Limb (tissue), 2 donors: ENCODE data around the gene NHERF1.

Experiments used
- DNase-seq, 2 donors: peaks; one replicate each; pipeline ENCODE4 v3.0.0-alpha.2; 2016; ENCODE audit errors: extremely low spot score in 2 of 2

NHERF1 gene

DNA sequence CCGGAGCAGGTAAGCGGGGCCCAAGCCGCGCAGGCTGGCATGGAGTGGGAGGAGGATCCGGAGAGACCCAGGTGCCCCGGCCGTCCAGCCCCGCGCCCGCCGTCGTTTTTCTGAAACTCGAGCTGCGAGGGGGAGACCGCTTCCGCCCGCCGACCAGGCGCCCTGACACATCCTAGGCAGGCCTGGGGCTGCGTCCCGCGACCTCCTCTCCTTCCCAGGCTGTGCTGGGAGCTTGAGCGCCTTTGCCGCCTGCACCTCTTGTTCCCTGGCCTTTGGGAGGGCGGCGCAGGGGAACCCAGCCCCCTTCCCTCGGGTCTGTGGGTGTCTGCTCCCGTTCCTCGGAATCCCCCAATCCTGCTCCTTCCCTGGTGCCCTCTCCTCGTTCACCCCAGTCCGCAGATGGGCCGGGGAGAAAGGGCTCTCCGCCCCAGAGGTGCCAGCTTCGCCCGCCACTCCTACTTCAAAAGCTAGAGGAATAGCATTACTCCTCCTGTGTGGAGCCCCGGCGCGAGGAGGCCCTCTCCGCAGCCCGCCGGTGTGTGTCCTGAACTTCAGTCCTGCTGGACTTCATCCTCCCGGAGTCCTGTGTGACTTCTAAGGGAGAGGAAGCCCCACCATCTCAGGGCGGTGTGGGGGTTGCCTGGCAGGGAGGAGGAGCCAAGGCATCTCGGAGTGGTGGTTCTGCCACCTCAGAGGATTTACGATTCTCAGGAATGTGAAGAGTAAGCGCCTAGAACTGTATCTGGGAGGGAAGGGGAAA is 1.0 kb downstream of the NHERF1 start:
- no peak for DNase-seq

DNA sequence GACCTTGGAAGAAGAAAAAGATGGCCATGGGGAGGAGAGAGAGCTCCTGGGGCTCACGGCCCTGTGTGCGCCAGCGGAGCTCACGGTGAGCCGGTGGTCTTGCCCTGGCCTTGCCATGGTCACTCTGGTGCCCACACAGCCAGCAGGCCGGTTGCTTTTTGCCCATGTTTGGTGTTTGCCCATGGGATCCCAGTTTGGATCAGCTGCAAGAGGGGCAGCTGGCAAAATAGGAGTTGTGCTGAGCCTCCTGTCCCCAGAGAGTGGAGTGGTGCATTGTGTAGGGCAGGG is 1.6 kb downstream of the NHERF1 start:
- DNase-seq, result no peak

DNA sequence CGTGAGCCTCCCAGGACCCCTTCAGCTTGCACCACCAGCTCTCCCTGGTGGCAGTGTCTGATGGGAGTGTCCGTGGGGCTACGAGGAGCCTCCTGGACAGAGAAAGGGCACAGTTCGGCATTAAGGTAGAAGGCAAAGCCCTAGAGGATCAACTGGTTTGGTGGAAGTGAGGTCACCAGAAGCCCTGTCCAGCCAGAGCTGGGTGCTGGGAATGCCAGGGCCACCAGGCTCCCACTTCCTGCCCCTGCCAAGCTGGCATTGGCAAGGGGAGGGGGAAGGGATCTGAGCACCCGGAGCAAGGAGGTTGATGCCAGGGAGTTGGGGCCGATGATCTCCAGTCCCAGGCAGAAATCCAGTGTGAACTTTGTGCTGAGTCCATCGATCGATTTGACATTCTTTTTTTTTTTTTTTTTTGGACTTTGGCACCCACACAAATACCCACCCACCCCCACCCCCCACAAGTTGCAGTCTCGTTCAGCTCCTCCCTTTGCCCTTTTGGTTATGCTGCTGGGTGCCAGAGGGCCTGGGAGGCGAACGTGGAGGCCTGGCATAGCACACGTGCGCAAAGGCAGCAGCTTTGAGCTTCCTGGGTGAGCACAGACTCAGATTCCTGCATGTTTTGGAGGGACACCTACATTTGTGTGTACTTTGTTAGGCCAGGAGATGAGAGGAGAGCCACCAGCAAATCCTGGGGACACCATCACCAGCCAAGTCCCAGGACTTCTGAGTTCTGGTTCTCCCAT is 2.1 kb downstream of the NHERF1 start:
- DNase-seq, result no peak

DNA sequence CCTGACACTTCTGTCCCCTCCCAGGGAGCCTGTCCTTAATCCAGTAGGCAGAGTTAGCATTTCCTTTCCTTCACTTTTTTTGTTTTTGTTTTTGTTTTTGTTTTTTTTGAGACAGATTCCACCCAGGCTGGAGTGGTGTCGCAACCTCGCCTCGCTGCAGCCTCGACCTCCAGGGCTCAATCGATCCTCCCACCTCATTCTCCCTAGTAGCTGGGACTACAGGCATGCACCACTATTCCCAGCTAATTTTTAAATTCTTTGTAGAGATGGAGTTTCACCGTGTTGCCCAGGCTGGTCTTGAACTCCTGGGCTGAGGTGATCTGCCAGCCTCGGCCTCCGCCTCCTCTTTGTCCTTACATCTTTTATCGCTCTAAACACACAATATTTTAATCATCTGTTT is 4.0 kb downstream of the NHERF1 start:
- no peak for DNase-seq

DNA sequence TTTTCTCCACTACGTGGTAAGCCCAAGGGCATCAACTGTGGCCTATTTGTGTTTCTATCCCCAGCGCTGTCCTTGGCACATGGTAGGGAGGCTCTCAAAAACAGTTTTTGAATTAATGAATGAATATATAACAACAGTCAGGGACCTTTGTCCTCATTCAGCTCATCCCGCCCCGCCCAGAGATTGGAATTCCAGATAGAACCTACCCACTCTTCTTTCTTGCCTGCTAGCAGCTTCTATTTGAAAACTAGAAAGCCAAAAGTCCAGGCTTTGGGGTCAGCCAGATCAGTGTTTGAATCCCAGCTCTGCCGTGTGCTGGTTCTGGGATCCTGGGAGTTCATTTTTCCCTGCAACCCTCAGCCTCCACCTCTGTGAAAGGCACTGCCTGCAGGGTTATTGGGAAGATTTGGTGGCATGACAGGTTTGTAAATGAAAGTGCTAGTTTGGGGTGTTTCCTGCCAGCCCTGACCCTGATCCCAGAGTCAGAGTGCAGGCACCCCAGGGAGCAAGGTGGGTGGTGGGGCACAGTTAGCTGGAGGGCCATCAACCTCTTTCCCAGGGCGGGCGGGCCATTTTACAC is 4.5 kb downstream of the NHERF1 start:
- no peak for DNase-seq

DNA sequence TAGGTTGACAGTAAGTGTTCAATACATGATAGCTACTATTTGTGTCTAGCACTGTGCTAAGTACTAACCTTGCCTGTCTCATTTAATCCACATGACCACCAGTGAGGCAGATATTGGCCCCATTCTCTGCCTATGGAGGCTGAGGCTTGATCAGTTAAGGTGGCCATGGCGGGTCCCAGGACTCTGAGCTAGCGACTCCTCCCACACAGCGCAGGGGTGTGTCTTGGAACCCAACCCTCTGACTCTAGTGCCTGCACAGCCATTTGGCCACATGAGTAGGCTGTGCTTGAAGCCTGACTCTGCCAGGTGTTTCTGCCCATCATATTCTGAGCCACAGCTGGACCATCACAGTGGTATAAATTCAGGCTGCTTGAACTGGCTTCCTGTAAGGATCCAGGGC is 6.4 kb downstream of the NHERF1 start:
- no peak for DNase-seq

DNA sequence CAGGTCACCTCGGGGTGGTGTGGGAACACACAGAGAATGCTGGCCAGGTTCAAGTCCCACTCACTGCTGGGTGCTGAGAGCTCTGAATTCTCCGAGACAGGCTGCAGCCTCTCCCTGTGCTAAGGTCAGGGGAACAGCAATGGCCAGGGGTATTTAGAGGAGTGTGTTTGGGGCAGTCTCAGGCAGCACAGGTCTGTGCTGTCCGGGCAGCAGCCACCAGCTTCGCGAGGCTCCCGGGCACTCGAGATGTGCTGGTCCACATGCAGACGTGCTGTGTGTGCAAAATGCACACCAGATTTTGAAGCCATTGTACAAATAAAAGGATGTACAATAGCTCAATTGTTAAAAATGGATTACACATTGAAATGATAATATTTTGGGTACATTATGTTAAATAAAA is 7.1 kb downstream of the NHERF1 start:
- no peak for DNase-seq

DNA sequence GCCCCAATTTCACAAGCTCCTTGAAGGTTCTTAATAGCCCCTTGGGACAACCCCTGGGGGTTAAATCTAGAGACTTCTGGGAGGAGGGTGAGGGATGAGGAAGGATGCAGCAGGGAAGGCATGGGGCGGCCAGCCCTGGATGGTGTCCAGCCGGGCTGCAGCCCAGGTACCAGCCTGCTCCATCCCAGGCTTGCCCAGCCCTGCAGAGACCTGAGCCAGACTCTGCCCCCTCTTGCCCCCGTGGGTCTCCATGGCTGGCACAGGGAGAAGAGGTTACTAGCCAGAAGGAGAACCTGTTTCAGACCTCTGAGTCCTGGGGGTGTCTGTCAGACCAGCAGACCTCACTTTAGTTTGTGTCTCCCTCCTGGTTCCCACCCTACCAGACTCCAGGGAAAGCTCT is 8.5 kb downstream of the NHERF1 start:
- no peak for DNase-seq

DNA sequence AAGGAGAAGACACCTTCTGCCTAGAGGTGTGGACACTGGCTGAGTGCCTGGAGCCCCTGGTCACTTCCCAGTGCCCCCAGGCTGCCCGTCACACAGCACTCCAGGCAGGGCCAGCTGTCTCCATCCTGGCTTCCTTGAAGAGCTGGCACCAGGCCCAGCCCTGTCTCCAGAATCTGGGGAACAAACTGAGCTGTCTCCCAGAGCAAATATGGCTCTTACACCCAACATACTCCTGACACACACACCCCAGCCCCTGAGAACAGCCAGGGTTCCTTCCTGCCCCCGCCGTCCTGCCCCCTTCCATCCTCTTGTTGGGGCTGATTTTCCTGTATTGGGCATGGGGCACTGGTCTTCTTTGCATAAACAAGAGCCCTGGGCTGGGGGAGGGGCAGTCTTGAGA is 9.1 kb downstream of the NHERF1 start:
- no peak for DNase-seq

DNA sequence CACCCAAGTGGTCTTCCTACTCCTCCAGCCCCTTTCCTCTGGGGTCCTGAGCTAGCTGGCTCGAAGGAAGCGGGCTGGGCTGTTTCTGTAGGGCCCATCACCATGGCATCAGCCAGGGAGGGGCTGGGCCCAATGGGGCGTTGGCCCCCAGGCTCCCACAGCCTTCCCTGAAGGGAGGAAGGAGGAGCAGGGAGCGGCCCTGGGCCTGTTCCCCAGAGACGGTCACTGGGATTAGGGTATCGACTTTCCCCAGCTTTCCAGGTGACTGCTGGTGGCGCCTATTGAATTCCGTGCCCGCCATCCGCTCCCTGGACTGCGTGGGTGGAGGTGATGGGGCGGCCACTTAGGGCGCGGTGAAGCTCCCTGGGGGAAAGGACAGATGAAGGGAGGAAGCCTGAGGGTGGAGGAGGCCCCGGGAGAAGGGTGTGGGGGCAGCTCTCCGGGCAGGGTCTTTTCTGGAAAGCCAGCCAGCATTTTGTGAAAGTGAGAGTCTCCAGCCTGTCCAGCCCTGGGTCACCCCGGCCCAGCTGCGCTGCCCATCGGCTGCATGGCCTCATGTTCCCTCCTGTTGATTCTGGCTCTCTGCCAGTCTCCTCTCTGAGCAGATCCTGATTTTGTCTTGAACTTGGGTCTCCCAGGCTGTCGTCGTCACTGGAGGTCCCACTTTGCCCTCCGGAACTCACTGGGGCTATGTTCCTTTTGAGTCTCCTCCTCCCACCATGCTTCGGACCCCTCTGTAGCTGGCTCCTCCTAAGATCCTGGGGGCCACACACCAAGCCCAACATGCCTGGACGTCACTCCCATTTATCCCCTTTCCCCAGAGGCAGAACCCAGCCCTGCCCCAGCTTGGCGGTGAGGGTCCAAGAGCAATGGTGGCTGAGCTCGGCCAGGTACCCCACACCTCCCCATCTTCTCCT is 9.8 kb downstream of the NHERF1 start:
- no peak for DNase-seq

DNA sequence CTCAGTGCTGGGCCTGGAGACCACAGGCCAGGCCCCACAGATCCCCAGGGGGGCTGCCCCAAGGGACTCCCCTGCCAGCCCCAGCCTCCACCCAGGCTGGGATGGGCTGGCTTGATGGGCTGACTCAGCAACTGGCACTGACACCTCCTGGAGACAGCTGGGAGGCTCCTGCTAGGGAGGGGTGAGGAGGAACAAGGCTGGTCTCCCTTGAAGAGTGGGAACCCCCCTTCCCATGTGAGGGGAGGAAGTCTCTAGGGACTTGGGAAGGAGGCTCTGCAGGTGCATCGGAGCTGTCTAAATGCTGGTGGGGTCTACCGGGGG is 10.4 kb downstream of the NHERF1 start:
- no peak for DNase-seq

DNA sequence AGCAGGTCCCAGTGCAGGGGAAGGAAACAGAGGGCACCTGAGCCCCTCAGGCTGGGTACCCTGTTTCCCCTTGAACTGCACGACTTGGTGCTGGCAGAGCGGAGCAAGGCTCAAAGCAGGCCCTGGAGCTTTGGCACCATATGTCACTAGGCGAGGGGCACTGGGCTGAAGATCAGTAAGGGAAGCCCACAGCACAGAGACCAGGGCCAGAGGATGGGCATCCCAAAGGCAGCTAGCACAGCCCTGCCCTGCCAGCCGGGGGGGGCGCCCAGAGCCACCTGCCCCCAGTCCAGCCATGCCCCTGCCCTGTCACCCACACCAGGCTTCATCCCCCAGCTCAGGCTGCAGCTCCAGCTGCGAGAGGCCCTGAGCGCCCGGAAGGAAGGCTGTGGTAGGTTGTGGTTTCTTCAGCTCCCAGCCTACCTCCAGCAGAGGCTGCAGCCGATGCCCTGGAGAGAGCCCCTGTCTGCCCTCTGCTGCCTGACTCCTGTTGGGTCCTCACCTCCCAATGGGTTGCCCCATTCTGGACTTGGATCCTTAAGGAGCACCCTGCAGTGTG is 10.9 kb downstream of the NHERF1 start:
- no peak for DNase-seq

DNA sequence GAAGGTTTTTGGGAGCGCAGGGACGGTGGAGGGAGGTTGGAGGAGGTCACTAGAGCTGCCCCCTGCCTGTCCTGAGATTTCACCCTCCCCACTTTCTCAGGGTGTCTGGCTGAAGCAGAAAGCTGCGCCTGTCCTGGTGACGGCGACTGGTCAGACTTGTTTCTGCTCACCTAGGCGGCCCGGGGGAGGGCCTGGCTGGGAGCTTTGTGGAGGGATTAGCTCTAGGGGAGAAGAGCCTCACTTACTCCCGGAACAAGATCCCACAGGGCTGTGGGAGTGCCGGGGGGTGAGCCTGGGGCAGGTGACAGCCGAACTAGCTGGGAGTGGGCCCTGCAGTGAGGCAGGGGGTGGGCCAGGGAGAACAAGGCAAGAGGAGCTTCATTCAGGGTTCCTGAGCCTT is 11.5 kb downstream of the NHERF1 start:
- no peak for DNase-seq

DNA sequence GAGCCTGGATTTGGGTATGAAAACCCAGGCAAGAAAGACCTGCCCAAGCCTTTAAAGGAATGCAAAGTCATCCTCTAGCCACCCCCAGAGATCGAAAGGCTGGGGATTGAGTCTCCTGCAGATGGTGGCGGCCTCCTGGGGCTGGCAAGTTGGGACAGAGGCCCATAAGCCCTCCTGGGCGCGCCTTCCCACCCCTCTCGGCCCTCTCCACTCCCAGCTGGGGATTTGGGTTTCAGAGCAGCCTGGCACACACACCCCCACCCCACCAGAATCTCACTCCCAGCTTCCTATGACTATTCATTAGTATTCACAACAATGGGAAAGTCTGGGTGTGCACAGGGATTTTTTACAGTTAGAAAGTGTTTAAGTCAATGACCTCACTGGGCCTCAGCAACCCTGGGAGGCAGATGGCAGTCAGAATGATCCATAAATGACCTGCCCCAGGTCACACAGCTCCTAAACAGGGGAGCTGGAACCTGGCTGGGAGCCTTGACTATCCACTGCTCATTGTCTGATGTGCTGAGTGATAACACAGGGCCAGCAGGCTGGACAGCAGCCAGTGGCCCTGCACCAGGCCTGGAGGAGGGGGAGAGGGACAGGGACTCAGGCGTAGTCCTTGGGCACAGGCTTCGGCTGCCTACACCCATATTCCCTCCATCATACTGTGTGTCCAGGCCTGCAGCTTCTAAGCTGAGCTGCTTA is 12.1 kb downstream of the NHERF1 start:
- no peak for DNase-seq

DNA sequence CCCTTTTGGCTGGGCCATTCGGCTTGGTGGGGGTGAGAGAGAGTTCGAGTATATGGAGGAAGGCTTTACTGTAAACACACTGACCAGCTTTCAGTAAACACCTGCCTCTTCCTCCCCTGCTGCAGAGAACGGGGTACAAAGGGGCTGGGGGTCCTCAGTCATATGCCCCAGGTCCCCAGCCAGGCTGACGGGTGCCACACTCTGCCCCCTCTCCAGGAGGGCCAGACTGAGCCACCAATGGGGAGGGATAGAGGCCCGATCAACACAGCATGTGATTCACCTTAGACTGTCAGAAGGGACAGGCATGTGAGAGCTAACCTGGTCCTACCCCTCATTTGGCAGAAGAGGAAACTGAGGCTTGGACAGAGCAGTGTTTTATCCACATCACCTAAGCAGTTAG is 13.0 kb downstream of the NHERF1 start:
- DNase-seq, result no peak

DNA sequence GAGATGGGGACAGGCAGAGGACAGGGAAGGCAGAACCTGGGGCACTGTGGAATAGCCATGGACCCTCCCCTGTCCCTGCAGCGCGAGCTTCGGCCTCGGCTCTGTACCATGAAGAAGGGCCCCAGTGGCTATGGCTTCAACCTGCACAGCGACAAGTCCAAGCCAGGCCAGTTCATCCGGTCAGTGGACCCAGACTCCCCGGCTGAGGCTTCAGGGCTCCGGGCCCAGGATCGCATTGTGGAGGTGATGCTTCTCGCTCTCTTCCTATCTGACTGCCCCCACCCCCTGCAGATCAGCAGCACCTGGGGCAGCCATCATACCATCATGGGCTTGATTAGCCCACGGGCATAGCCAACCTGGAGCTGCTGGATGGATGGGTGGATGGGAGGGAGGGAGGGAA is 13.5 kb downstream of the NHERF1 start:
- DNase-seq, result no peak

DNA sequence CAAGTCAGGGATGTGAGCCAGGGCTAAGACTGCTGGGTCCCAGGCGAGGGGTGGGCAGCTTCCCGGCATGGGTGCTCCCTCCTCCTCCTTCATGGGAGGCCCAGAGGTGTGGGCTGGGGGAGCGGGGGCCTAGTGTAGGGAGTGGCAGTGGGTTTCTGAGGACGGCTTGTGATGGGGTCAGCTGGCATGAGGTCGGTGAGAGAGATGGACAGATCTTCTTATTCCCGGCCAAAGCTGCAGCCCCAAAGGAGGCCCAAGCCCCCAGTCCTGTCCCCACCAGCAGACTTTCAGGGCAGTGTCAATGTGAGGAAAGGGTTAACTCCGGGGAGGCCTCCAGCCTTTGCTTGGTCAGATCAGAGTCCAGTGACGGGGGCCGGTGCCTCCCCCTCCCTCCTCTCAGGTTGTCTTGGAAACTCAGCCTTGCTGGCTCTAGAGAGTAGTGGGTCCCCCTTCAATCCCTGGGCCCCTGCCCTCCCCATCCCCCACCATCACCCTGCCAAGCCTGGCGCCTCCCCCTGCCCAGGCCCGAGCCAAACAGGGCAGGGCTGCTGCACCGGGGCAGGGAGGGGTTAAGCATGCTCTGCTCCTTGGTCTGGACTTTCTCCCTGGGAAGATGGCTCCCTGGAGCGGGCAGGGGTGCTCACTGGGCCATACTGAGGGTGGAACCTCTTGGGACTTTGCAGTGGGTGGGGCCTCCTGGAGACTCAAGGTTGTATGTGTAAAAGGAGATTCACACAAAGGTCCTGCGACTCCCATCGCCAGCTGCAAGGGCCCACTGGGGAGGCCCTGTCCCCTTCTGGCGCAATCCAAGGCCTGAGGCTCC is 15.3 kb downstream of the NHERF1 start:
- peak in 1 of 2 donors; percentile 74 for DNase-seq

DNA sequence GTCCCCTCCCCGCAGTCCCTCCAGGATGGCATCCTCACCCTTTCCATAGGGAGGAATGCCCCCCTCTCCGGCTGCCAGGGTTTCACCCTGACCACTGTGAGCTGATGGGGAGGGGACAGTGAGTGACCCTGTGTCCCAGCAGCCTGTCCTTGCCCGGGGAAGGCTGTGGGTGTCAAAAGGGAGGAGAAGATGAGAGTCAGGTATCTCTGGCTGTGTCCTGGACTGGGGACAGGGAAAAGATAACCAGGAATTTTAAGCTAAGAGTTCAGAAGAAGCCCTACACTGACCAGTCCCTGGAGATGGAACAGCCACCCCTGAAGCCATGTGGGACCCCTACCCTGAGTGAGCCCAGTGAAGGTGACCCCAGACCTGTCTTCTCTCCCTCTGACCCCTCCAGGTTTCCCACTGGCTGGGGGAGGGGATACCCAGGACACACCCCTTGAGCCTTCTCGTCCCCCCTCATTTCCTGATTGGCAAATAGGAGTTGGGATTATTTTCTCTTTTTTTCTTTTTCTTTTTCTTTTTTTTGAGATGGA is 16.4 kb downstream of the NHERF1 start:
- no peak for DNase-seq

DNA sequence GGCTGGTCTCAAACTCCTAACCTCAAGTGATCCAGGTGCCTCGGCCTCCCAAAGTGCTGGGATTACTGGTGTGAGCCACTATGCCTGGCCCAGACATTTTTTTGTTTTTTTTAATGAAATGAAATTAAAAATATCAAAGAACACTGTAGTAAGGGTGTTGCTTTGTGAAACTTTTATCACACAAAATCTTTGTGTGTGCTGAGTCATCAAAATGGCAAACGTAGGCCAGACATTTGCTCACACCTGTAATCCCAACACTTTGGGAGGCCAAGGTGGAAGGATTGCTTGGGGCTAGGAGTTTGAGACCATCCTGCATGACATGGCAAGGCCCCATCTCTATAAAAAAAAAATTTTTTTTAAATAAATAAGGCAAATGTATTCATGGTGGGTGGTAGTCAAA is 18.0 kb downstream of the NHERF1 start:
- DNase-seq, result no peak

DNA sequence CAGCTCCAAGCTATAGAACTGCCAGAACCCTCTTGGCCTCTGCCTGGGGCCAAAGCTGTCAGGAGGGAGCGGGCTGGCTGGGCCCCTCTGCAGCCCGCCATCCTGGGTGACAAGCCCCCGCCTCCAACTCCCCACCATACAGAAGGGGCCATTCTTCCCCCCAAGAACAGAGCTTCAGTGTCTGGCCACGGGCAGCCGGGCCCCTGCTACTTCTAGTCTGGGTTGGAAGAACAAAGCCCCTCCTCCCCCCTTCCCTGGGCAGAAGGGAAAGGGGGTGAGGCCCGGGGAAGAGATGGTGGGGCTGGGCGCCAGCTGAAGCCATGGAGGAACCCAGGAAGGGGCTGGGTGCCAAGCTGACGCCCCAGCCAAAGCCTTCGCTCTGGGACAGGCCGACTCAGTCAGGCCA is 18.7 kb downstream of the NHERF1 start:
- DNase-seq, result no peak
